Glomerular visceral epithelial cell (primary cell): ENCODE data around the gene ZNF593.

Experiments
- DNase-seq: peaks from one replicate; pipeline ENCODE4 v3.0.0-alpha.2; 2016; ENCODE audit errors: extremely low spot score

ZNF593 gene

GRCh38 chr1:26169198-26169554 lies 532 bp upstream of the ZNF593 start:
- DNase-seq: no peak

- DNase-seq: no peak
Measured at GRCh38 chr1:26170472-26170821, 739 bp downstream of the ZNF593 start.

- no peak for DNase-seq
Measured at GRCh38 chr1:26171084-26172072, 1.7 kb downstream of the ZNF593 start, which contains the start of gene ZNF593OS. ZNF593OS (minus strand) TSS chr1:26171832; CDS start chr1:26171661, 171 bp downstream.

- no peak for DNase-seq
Measured at GRCh38 chr1:26175346-26175745, 5.6 kb downstream of the ZNF593 start.

- no peak for DNase-seq
Measured at GRCh38 chr1:26177182-26177684, 7.5 kb downstream of the ZNF593 start, which contains the start of gene CNKSR1. CNKSR1 (plus strand) TSS chr1:26177491; CDS start chr1:26177548, 57 bp downstream.

- DNase-seq: no peak
Measured at GRCh38 chr1:26180010-26180506, 10.3 kb downstream of the ZNF593 start.

- DNase-seq: peak; percentile 43
Measured at GRCh38 chr1:26181586-26182382, 12.1 kb downstream of the ZNF593 start.

- DNase-seq: no peak
Measured at GRCh38 chr1:26182383-26182696, 12.6 kb downstream of the ZNF593 start.

- no peak for DNase-seq
Measured at GRCh38 chr1:26184086-26184485, 14.4 kb downstream of the ZNF593 start.

GRCh38 chr1:26184883-26185282 lies 15.2 kb downstream of the ZNF593 start:
- no peak for DNase-seq

GRCh38 chr1:26187882-26188281 lies 18.2 kb downstream of the ZNF593 start:
- DNase-seq: no peak

- DNase-seq: no peak
Measured at GRCh38 chr1:26188477-26188876, 18.8 kb downstream of the ZNF593 start.

- DNase-seq: no peak
Measured at GRCh38 chr1:26189331-26189730, 19.6 kb downstream of the ZNF593 start.

- DNase-seq: no peak
Measured at GRCh38 chr1:26189751-26190275, 20.1 kb downstream of the ZNF593 start.

GRCh38 chr1:26190373-26190987 lies 20.8 kb downstream of the ZNF593 start, which contains the start of gene CATSPER4:
CATSPER4 (plus strand) TSS chr1:26190602; CDS start chr1:26190628, 26 bp downstream.
- peak; percentile 57 for DNase-seq

GRCh38 chr1:26191739-26192138 lies 22.0 kb downstream of the ZNF593 start:
- DNase-seq: no peak

- no peak for DNase-seq
Measured at GRCh38 chr1:26195805-26196204, 26.1 kb downstream of the ZNF593 start.

GRCh38 chr1:26197301-26197700 lies 27.6 kb downstream of the ZNF593 start:
- DNase-seq: no peak

GRCh38 chr1:26197813-26198212 lies 28.1 kb downstream of the ZNF593 start:
- no peak for DNase-seq

- DNase-seq: no peak
Measured at GRCh38 chr1:26200413-26200812, 30.7 kb downstream of the ZNF593 start.

- no peak for DNase-seq
Measured at GRCh38 chr1:26203642-26204318, 34.1 kb downstream of the ZNF593 start.
